ENCODE data around the gene LMCD1.

The LMCD1 gene

GRCh38 chr3:8607234-8608040 lies 105.8 kb downstream of the LMCD1 start:
- Histone ChIP-seq H4K20me1 (ENCODE audit: low read depth, low read length) (no peaks in the 10 kb centered on the region), H3K27me3 (ENCODE audit: low read length) (no peaks in the 10 kb centered on the region), H3F3A (ENCODE audit: insufficient read depth) (no peaks in the 10 kb centered on the region), H3K9me3 (ENCODE audit: insufficient read depth, low read length) (no peaks in the 10 kb centered on the region), H3K9ac (ENCODE audit: low read length) (no peak overlapping the region), H3K79me2 (ENCODE audit: insufficient read depth, low read length) (no peaks in the 10 kb centered on the region), H2AFZ (ENCODE audit: low read depth, low read length, severe bottlenecking) (no peak overlapping the region), H3K9me2 (replicated peaks; ENCODE audit: insufficient read depth, low read length) (no peaks in the 10 kb centered on the region), H3K27ac (ENCODE audit: low read depth, low read length) (no peak overlapping the region), H3K4me2 (ENCODE audit: low read depth, low read length, poor library complexity, severe bottlenecking) (no peak overlapping the region), H3K36me3 (ENCODE audit: low read length) (no peaks in the 10 kb centered on the region), H3K4me3 (ENCODE audit: insufficient read depth, low read length, poor library complexity, severe bottlenecking) (no peak overlapping the region)
- no peak for TF ChIP-seq EZH2phosphoT487 (conservative IDR thresholded peaks at IDR 0.05; ENCODE audit: low read length)
- TF ChIP-seq CTCF (IDR thresholded peaks at IDR 0.05; ENCODE audit: insufficient read depth, low read length, poor library complexity, severe bottlenecking), result no peak

GRCh38 chr3:8608041-8608790 lies 106.6 kb downstream of the LMCD1 start:
- no peak overlapping the region for H3K27ac ChIP-seq (ENCODE audit: low read depth, low read length)
- H3K4me2 ChIP-seq (ENCODE audit: low read depth, low read length, poor library complexity, severe bottlenecking), result no peak overlapping the region
- no peaks in the 10 kb centered on the region for H3F3A ChIP-seq (ENCODE audit: insufficient read depth)
- no peaks in the 10 kb centered on the region for H4K20me1 ChIP-seq (ENCODE audit: low read depth, low read length)
- H3K4me3 ChIP-seq (ENCODE audit: insufficient read depth, low read length, poor library complexity, severe bottlenecking), result no peak overlapping the region
- H3K9me2 ChIP-seq (replicated peaks; ENCODE audit: insufficient read depth, low read length), result no peaks in the 10 kb centered on the region
- no peak overlapping the region for H2AFZ ChIP-seq (ENCODE audit: low read depth, low read length, severe bottlenecking)
- no peaks in the 10 kb centered on the region for H3K27me3 ChIP-seq (ENCODE audit: low read length)
- H3K9ac ChIP-seq (ENCODE audit: low read length), result no peak overlapping the region
- no peaks in the 10 kb centered on the region for H3K79me2 ChIP-seq (ENCODE audit: insufficient read depth, low read length)
- no peak for TF ChIP-seq EZH2phosphoT487 (conservative IDR thresholded peaks at IDR 0.05; ENCODE audit: low read length)
- no peak for TF ChIP-seq CTCF (IDR thresholded peaks at IDR 0.05; ENCODE audit: insufficient read depth, low read length, poor library complexity, severe bottlenecking)
- no peaks in the 10 kb centered on the region for H3K9me3 ChIP-seq (ENCODE audit: insufficient read depth, low read length)
- no peaks in the 10 kb centered on the region for H3K36me3 ChIP-seq (ENCODE audit: low read length)

- no peaks in the 10 kb centered on the region for H3F3A ChIP-seq (ENCODE audit: insufficient read depth)
- H3K27me3 ChIP-seq (ENCODE audit: low read length), result no peaks in the 10 kb centered on the region
- no peaks in the 10 kb centered on the region for H3K36me3 ChIP-seq (ENCODE audit: low read length)
- H3K4me3 ChIP-seq (ENCODE audit: insufficient read depth, low read length, poor library complexity, severe bottlenecking), result no peak overlapping the region
- no peaks in the 10 kb centered on the region for H3K79me2 ChIP-seq (ENCODE audit: insufficient read depth, low read length)
- no peaks in the 10 kb centered on the region for H4K20me1 ChIP-seq (ENCODE audit: low read depth, low read length)
- no peak overlapping the region for H2AFZ ChIP-seq (ENCODE audit: low read depth, low read length, severe bottlenecking)
- H3K4me2 ChIP-seq (ENCODE audit: low read depth, low read length, poor library complexity, severe bottlenecking), result no peak overlapping the region
- no peak for TF ChIP-seq EZH2phosphoT487 (conservative IDR thresholded peaks at IDR 0.05; ENCODE audit: low read length)
- TF ChIP-seq CTCF (IDR thresholded peaks at IDR 0.05; ENCODE audit: insufficient read depth, low read length, poor library complexity, severe bottlenecking), result no peak
- no peak overlapping the region for H3K27ac ChIP-seq (ENCODE audit: low read depth, low read length)
- H3K9me3 ChIP-seq (ENCODE audit: insufficient read depth, low read length), result no peaks in the 10 kb centered on the region
- H3K9me2 ChIP-seq (replicated peaks; ENCODE audit: insufficient read depth, low read length), result no peaks in the 10 kb centered on the region
- no peak overlapping the region for H3K9ac ChIP-seq (ENCODE audit: low read length)
Measured at GRCh38 chr3:8608791-8609467, 107.3 kb downstream of the LMCD1 start.
